Measurements from ENCODE around the gene ZNF85.
"Not testable (repeated sequence)": the region's sequence is repeated elsewhere in the genome, so short reads cannot be mapped to it uniquely, and the experiment has no call there.

The ZNF85 gene

DNA sequence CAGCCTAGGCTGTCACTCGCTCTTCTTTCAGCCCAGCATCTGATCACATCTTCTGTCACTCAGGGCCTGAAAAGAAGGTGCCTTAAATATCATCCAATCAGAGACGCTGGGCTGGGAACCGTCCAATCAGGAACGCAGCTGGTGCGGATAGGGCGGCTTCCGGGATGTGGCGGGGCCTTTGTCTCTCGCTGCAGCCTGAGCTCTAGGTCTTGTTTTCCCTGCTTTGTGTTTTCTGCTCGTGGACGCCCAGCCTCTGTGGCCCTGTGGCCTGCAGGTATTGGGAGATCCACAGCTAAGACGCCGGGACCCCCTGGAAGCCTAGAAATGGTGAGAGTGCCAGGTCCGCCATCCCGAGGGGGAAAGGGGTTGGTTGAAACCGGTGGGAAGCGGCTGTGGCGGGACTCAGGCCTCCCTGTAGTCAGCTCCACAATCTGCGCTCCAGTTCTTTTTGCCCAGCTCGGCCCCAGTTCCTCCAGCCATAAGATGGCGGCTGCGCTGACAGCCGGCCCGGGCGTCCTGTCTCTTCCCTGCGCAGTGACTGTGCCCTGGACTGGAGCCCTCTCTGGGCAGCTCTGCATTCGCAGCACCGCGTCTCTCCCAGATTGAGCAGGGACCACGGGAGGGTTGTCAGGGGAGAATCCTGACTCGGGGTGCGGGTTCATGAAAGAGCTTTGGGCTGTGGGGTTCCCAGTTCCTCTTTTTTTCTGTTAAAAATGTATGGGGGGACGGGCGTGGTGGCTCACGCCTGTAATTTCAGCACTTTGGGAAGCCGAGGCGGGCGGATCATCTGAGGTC, at the start of gene ZNF85:
Gene ZNF85, plus strand, starts transcription at position 175 of the 795 bp plus-strand sequence. Its CDS starts 150 bp downstream, at position 325.
- in situ Hi-C loops (cut with HindIII; ENCODE audit: low pct_unique_long_range_greater_than_20kb, low sequenced_read_pairs): no loop called here
- TF ChIP-seq JUND (IDR thresholded peaks at IDR 0.05; ENCODE audit: low read depth): no peak
- peak; percentile 30 to 96 for DNase-seq (ENCODE audit: low read depth in 1 of 2, low spot score in 1 of 2)

DNA sequence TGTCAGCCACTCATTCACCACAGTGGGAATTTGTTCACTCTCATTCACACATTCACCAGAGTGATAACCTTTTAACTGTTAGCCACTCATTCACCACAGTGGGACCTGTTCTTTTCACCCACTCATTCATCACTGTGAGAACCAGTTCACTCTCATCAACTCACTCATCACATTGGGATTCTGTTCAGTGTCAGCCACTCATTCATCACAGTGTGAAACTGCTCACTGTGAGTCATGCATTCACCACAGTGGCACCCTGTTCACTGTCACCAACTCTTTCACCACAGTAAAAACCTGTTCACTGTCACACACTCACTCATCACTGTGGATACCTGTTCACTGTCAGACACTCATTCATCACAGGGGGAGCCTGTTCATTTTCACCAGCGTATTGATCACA, 43.5 kb upstream of the ZNF85 start:
- DNase-seq (ENCODE audit: low read depth in 1 of 2, low spot score in 1 of 2): no peak
- no peak for TF ChIP-seq JUND (IDR thresholded peaks at IDR 0.05; ENCODE audit: low read depth)
- in situ Hi-C loops (cut with HindIII; ENCODE audit: low pct_unique_long_range_greater_than_20kb, low sequenced_read_pairs): no loop called here

DNA sequence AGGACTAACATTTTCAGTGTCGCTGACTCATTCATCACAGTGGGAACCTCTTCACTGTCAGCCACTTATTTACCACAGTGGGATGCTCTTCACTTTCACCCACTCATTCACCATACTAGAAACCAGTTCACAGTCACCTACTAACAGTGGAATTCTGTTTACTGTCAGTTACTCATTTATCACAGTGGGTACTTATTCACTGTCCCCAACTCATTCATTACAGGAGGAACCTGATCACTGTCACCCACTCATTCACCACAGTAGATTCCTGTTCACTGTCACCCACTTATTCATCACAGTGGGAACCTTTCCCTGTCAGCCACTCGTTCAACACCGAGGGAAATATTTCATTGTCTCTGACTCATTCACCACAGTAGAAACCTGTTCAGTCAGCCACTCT, 10.1 kb upstream of the ZNF85 start:
- in situ Hi-C loops (cut with HindIII; ENCODE audit: low pct_unique_long_range_greater_than_20kb, low sequenced_read_pairs): no loop called here
- DNase-seq (ENCODE audit: low read depth in 1 of 2, low spot score in 1 of 2): no peak
- no peak for TF ChIP-seq JUND (IDR thresholded peaks at IDR 0.05; ENCODE audit: low read depth)

DNA sequence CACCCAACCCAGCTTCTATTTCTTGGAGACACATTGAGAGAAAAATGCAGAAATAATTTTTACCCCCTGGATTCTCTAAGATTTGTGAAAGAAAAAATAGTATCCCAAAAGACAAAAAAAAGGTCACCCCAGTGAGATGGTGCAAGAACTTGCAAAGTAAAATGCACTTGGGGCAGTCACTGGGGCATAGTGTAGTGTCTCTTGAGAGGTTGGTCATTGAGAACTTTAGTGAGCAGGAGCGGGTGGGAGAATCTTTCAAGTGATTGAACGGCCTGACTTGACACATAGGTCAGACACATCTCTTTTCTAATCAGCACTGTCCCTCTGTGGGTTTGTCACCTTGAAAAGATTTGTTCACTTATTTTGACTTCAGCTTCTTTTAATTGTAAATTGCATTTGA, 2.4 kb downstream of the ZNF85 start:
- no peak for DNase-seq (ENCODE audit: low read depth in 1 of 2, low spot score in 1 of 2)
- in situ Hi-C loops (cut with HindIII; ENCODE audit: low pct_unique_long_range_greater_than_20kb, low sequenced_read_pairs): no loop called here
- no peak for TF ChIP-seq JUND (IDR thresholded peaks at IDR 0.05; ENCODE audit: low read depth)

DNA sequence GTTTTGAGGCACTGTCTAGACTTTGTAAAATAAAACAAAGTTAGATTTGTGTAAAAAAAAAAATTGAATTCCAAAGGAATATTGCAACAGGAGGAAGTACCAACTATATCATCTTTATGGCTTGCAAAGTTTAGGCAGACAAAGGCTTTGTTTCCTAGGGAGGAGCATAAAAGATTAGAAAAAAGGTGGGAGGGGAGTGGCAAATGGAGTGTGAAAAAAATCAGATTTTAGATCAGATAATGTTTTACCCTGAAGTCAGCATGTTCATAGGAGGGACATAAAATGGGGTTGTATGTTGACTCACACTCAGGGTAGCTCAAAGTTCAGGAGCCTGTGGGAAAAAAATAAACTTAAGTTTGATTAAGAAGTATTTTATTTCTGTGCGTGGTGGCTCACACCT, 3.7 kb downstream of the ZNF85 start:
- DNase-seq (ENCODE audit: low read depth in 1 of 2, low spot score in 1 of 2): no peak
- in situ Hi-C loops (cut with HindIII; ENCODE audit: low pct_unique_long_range_greater_than_20kb, low sequenced_read_pairs): no loop called here
- no peak for TF ChIP-seq JUND (IDR thresholded peaks at IDR 0.05; ENCODE audit: low read depth)

DNA sequence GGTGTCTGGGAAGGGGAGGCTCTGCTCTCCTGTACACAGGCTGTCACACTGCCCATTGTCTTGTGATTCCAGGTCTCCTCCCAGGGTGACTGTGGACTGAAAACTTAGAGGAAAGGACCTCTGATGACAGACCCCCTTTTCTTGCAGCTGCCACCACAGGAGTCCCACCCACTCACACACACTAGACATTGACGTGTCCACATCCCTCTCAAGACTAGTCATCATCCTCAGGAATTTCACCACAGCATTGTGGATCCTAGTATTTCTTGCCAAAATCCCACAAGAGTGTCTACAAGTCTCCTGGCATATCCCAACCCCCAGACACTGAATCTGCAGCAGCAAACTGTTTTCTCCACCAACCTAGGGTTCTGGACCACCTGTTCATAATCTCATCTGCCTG, 5.3 kb downstream of the ZNF85 start:
- in situ Hi-C loops (cut with HindIII; ENCODE audit: low pct_unique_long_range_greater_than_20kb, low sequenced_read_pairs): no loop called here
- no peak for DNase-seq (ENCODE audit: low read depth in 1 of 2, low spot score in 1 of 2)
- no peak for TF ChIP-seq JUND (IDR thresholded peaks at IDR 0.05; ENCODE audit: low read depth)

DNA sequence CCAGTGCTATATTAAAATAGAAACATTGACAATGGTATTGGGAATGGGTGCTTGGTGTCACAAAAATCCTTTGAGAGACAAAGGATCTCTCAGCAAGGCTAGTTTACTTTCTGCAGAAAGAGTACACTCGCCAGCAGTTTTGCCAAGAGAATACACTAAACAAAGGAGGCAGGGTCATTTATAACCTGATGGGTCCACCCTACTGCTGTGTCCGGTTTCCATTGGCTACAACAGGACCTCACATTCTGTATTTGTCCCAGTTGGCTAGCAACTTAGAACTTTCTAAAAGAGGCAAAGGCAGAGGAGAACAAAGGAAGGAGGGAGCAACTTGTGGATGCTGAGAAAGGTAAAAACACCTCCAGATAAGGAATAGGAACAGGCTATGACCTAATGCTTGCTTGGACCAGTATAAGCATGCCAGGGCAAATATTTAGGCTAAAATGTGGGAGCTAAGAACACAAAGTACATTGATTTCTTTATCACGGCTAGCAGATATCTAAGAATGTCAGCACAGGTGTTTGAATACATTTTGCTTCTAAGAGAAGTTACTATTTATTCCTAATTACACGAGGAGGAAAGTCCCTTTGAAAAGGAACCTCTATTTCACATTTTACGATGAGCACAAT, 13.4 kb downstream of the ZNF85 start:
- DNase-seq (ENCODE audit: low read depth in 1 of 2, low spot score in 1 of 2); in situ Hi-C loops (cut with HindIII; ENCODE audit: low pct_unique_long_range_greater_than_20kb, low sequenced_read_pairs): not testable (repeated sequence)

DNA sequence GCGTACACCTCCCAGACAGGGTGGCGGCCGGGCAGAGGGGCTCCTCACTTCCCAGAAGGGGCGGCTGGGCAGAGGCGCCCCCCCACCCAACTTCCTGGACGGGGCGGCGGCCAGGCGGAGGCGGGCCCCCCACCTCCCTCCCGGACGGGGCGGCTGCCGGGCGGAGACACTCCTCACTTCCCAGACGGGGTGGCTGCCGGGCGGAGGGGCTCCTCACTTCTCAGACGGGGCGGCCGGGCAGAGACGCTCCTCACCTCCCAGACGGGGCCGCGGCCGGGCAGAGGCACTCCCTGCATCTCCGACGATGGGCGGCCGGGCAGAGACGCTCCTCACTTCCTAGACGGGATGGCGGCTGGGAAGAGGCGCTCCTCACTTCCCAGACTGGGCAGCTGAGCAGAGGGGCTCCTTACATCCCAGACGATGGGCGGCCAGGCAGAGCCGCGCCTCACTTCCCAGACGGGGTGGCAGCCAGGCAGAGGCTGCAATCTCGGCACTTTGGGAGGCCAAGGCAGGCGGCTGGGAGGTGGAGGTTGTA, 29.6 kb downstream of the ZNF85 start:
- in situ Hi-C loops (cut with HindIII; ENCODE audit: low pct_unique_long_range_greater_than_20kb, low sequenced_read_pairs); DNase-seq (ENCODE audit: low read depth in 1 of 2, low spot score in 1 of 2): not testable (repeated sequence)

DNA sequence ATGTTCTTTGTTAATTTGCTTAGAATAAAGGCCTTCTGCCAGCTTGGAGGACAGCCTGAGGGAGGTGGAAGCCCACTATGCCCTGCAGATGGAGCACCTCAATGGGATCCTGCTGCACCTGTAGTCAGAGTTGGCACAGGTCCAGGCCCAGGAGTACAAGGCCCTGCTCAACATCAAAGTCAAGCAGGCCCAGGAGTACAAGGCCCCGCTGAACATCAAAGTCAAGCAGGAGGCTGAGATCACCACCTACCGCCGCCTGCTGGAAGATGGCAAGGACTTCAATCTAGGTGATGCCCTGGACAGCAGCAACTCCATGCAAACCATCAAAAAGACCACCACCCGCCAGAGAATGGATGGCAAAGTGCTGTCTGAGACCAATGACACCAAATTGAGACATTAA, 41.7 kb downstream of the ZNF85 start:
- in situ Hi-C loops (cut with HindIII; ENCODE audit: low pct_unique_long_range_greater_than_20kb, low sequenced_read_pairs): no loop called here
- DNase-seq (ENCODE audit: low read depth in 1 of 2, low spot score in 1 of 2): peak in 1 of 2 experiments; percentile 10
- no peak for TF ChIP-seq JUND (IDR thresholded peaks at IDR 0.05; ENCODE audit: low read depth)

DNA sequence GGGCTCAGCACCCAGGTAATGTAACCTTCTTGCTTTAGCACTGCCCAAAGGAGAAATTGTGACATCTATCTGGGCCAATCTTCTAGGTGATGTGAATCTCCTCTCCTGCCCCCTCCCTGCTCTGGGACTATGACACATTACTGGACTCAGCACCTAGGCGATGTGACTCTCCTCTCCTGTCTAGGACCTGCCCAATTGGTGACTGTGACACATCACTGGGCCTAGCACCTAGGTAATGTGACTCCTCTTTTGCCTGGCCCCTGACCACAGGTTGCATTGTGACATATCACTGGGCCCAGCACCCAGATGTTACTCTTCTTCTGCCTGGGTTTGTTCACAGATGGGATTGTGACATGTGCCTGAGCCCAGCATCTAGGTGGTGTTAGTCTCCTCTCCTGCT, 45.0 kb downstream of the ZNF85 start:
- in situ Hi-C loops (cut with HindIII; ENCODE audit: low pct_unique_long_range_greater_than_20kb, low sequenced_read_pairs): no loop called here
- DNase-seq (ENCODE audit: low read depth in 1 of 2, low spot score in 1 of 2): no peak
- no peak for TF ChIP-seq JUND (IDR thresholded peaks at IDR 0.05; ENCODE audit: low read depth)

DNA sequence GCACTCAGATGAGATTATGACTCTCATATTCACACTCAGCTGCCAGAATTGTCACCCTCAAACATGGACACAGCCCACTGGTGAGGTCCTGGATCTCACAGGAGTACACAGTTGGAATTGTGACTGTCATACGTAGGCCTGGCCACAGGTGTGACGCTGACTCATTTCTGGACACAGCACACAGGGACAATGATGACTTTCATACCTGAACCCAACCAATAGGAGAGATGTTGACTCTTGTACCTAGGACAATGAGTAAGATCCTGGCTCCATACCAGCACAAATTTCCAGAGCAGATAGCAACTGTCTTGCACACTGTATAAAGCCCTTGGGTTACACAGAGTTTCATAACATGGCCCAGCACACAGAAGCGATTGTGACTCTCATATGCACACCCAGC, 46.4 kb downstream of the ZNF85 start:
- in situ Hi-C loops (cut with HindIII; ENCODE audit: low pct_unique_long_range_greater_than_20kb, low sequenced_read_pairs): no loop called here
- TF ChIP-seq JUND (IDR thresholded peaks at IDR 0.05; ENCODE audit: low read depth): no peak
- DNase-seq (ENCODE audit: low read depth in 1 of 2, low spot score in 1 of 2): peak in 1 of 2 experiments; percentile 57

DNA sequence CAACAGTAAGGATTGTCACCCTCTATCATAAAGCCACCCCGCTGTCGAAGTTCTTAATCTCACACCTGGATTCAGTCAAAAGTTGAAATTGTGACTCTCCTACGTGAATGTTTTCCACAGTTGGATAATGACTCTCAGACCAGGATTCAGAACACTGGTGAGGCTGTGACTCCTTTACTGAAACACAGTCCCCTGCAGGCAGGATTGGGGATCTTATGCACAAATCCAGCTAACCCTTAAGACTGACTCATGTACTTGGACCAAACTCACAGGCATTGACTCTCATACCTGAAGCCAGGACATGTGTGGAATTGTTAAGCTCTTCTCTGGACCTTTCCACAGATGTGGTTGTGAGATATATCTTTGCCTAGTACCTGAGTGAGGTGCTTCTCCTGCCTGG, 46.8 kb downstream of the ZNF85 start:
- DNase-seq (ENCODE audit: low read depth in 1 of 2, low spot score in 1 of 2): peak in 1 of 2 experiments; percentile 19
- in situ Hi-C loops (cut with HindIII; ENCODE audit: low pct_unique_long_range_greater_than_20kb, low sequenced_read_pairs): no loop called here
- TF ChIP-seq JUND (IDR thresholded peaks at IDR 0.05; ENCODE audit: low read depth): no peak

DNA sequence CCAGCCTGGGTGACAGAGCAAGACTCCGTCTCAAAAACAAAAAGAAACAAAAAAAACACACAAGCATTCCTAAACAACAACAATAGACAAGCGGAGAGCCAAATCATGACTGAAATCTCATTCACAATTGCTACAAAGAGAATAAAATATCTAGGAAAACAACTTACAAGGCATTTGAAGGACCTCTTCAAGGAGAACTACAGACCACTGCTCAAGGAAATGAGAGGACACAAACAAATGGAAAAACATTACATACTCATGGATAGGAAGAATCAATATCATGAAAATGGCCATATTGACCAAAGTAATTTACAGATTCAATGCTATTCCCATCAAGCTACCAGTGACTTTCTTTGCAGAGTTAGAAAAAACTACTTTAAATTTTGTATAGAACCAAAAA, 69.7 kb downstream of the ZNF85 start:
- in situ Hi-C loops (cut with HindIII; ENCODE audit: low pct_unique_long_range_greater_than_20kb, low sequenced_read_pairs); DNase-seq (ENCODE audit: low read depth in 1 of 2, low spot score in 1 of 2): not testable (repeated sequence)
